Gastrocnemius medialis (tissue), 4 donors: Measurements from ENCODE around the gene KCNS3. TPM values are rescaled to one million over a fixed set of nuclear protein-coding genes. Genes with fewer than 3 reads are reported as not detected.

Source experiments
- ATAC-seq, 2 donors: fragments of 150-250 bp; one replicate each; pipeline ENCODE4 v1.9.1; 2016
- DNase-seq, 2 donors: peaks; one replicate each; pipeline ENCODE4 v3.0.0-alpha.2; 2019
- H3K27ac ChIP-seq, 4 donors: fragments of 200-600 bp; sonication (generic); 1 replicate in 1 of 4; 2 replicates in 3 of 4; pipeline ENCODE4 v1.5.1; 2016 to 2018; ENCODE audit warnings: mild to moderate bottlenecking in 2 of 4, moderate library complexity in 1 of 4
- H3K27me3 ChIP-seq, 3 donors: fragments of 200-600 bp; sonication (generic) in 2 of 3; 1 replicate in 1 of 3; 2 replicates in 2 of 3; pipeline versions ENCODE4 v1.5.1 to v1.6.0; 2016 to 2019; ENCODE audit warnings: mild to moderate bottlenecking in 1 of 3, moderate library complexity in 1 of 3
- H3K36me3 ChIP-seq, 2 donors: fragments of 200-600 bp; sonication (generic) in 1 of 2; one replicate each; pipeline ENCODE4 v1.5.1; 2017 to 2018
- H3K4me1 ChIP-seq, 2 donors: fragments of 200-600 bp; sonication (generic) in 1 of 2; one replicate each; pipeline ENCODE4 v1.5.1; 2016 to 2017; ENCODE audit warnings: mild to moderate bottlenecking in 2 of 2
- H3K4me3 ChIP-seq, 4 donors: fragments of 200-600 bp; sonication (generic) in 3 of 4; 1 replicate in 1 of 4; 2 replicates in 3 of 4; pipeline ENCODE4 v1.5.1; 2016 to 2019; ENCODE audit warnings: mild to moderate bottlenecking in 2 of 4
- H3K9me3 ChIP-seq, 3 donors: fragments of 200-600 bp; sonication (generic) in 2 of 3; 1 replicate in 1 of 3; 2 replicates in 2 of 3; pipeline ENCODE4 v1.5.1; 2016 to 2019
- CTCF ChIP-seq, 5 experiments: fragments of 450-650 bp in 3 of 5; fragments of 200-600 bp in 2 of 5; sonication (generic) in 2 of 5; IDR thresholded peaks in 4 of 5; conservative IDR thresholded peaks in 1 of 5; 1 replicate in 4 of 5; 2 replicates in 1 of 5; pipeline ENCODE4 v1.5.1; 2016 to 2019; ENCODE audit warnings: antibody characterized with exemption in 5 of 5, mild to moderate bottlenecking in 3 of 5, moderate library complexity in 3 of 5
- POLR2A ChIP-seq, 2 donors: fragments of 450-650 bp; IDR thresholded peaks; one replicate each; pipeline ENCODE4 v1.6.1; 2017; ENCODE audit warnings: antibody characterized with exemption in 2 of 2, mild to moderate bottlenecking in 2 of 2, moderate library complexity in 2 of 2
- in situ Hi-C, 4 donors: fragments of 200-750 bp; cut with MboI; loops; one replicate each; pipeline versions ENCODE4 v1.15.0 to v1.8.0; 2017; ENCODE audit warnings: low sequenced_read_pairs in 4 of 4
- intact Hi-C: fragments of 100-400 bp; cut with DNase I; formaldehyde crosslinking; loops from one replicate; pipeline ENCODE4 v1.15.1; 2023; ENCODE audit warnings: low total_unique reads
- total RNA-seq, 4 donors: library from RNA; depleted of rRNA; stranded (reverse); fragments of >200 nt; gene quantifications; one replicate each; pipeline versions ENCODE4 v1.1.0 to v1.2.3, GENCODE V29; 2016

Gene KCNS3
- total RNA-seq, 4 donors from 2014 or later = 25.8 to 103 (median 65.6) TPM

GRCh38 chr2:17849275-17849674, 29.2 kb upstream of the KCNS3 start:
- Histone ChIP-seq H3K27ac (no peak overlapping the region), H3K36me3 (no peaks in the 10 kb centered on the region), H3K27me3 (no peaks in the 10 kb centered on the region), H3K9me3 (no peaks in the 10 kb centered on the region), H3K4me1 (no peaks in the 10 kb centered on the region), H3K4me3 (no peak overlapping the region)
- intact Hi-C loops = no loop called here
- no peak for TF ChIP-seq CTCF (IDR thresholded peaks at IDR 0.05 in 4 of 5, conservative IDR thresholded peaks at IDR 0.05 in 1 of 5)
- TF ChIP-seq POLR2A (IDR thresholded peaks at IDR 0.05) = no peak
- DNase-seq (no peak), ATAC-seq (no peak)
- in situ Hi-C loops = loop anchor here in 2 of 4 donors (10.0 to 25.0 kb wide), 4 partner anchors 112 to 538 kb away; no protein-coding TSS in a partner anchor

GRCh38 chr2:17850151-17850550, 28.3 kb upstream of the KCNS3 start:
- in situ Hi-C loops (loop anchor here in 2 of 4 donors (5.0 to 10.0 kb wide), 2 partner anchors 295 to 332 kb away; no protein-coding TSS in a partner anchor), intact Hi-C loops (loop anchor here (2.0 kb wide), 4 partner anchors 29 to 529 kb away; partner anchors contain the start of gene KCNS3)
- H3K36me3 ChIP-seq = no peaks in the 10 kb centered on the region
- H3K27ac ChIP-seq = no peak overlapping the region
- no peaks in the 10 kb centered on the region for H3K4me1 ChIP-seq
- TF ChIP-seq POLR2A (IDR thresholded peaks at IDR 0.05) = no peak
- no peak for TF ChIP-seq CTCF (IDR thresholded peaks at IDR 0.05 in 4 of 5, conservative IDR thresholded peaks at IDR 0.05 in 1 of 5)
- no peak for DNase-seq
- no peaks in the 10 kb centered on the region for H3K27me3 ChIP-seq
- no peaks in the 10 kb centered on the region for H3K9me3 ChIP-seq
- no peak overlapping the region for H3K4me3 ChIP-seq
- no peak for ATAC-seq

- Histone ChIP-seq H3K9me3 (no peaks in the 10 kb centered on the region), H3K4me1 (no peaks in the 10 kb centered on the region), H3K36me3 (no peaks in the 10 kb centered on the region), H3K4me3 (no peak overlapping the region), H3K27ac (no peak overlapping the region), H3K27me3 (no peaks in the 10 kb centered on the region)
- TF ChIP-seq POLR2A (IDR thresholded peaks at IDR 0.05) (no peak), CTCF (IDR thresholded peaks at IDR 0.05 in 4 of 5, conservative IDR thresholded peaks at IDR 0.05 in 1 of 5) (peak; percentile 82 to 91 (median 86))
- in situ Hi-C loops (loop anchor here in 2 of 4 donors (5.0 to 10.0 kb wide), 2 partner anchors 293 to 330 kb away; no protein-coding TSS in a partner anchor), intact Hi-C loops (loop anchor here (1.0 to 2.0 kb wide), 6 partner anchors 27 to 527 kb away; partner anchors contain the start of gene KCNS3)
- ATAC-seq (peak; percentile 81 to 85), DNase-seq (peak; percentile 19 to 37)
Measured at GRCh38 chr2:17851731-17852585, 26.5 kb upstream of the KCNS3 start.

GRCh38 chr2:17853799-17854198, 24.7 kb upstream of the KCNS3 start:
- H3K4me1 ChIP-seq = no peaks in the 10 kb centered on the region
- ATAC-seq = no peak
- in situ Hi-C loops (loop anchor here in 2 of 4 donors (5.0 to 10.0 kb wide), 2 partner anchors 291 to 329 kb away; no protein-coding TSS in a partner anchor), intact Hi-C loops (no loop called here)
- H3K27me3 ChIP-seq = no peaks in the 10 kb centered on the region
- H3K36me3 ChIP-seq = no peaks in the 10 kb centered on the region
- no peak for DNase-seq
- no peak overlapping the region for H3K4me3 ChIP-seq
- no peak overlapping the region for H3K27ac ChIP-seq
- TF ChIP-seq CTCF (IDR thresholded peaks at IDR 0.05 in 4 of 5, conservative IDR thresholded peaks at IDR 0.05 in 1 of 5) (no peak), POLR2A (IDR thresholded peaks at IDR 0.05) (no peak)
- no peaks in the 10 kb centered on the region for H3K9me3 ChIP-seq
